ENCODE results near the gene LEFTY2.
"Not testable (repeated sequence)": the region's sequence is repeated elsewhere in the genome, so short reads cannot be mapped to it uniquely, and the experiment has no call there.

LEFTY2 gene

GRCh38 chr1:225953315-225953714, 12.3 kb upstream of the LEFTY2 start:
- no peak for DNase-seq

DNA sequence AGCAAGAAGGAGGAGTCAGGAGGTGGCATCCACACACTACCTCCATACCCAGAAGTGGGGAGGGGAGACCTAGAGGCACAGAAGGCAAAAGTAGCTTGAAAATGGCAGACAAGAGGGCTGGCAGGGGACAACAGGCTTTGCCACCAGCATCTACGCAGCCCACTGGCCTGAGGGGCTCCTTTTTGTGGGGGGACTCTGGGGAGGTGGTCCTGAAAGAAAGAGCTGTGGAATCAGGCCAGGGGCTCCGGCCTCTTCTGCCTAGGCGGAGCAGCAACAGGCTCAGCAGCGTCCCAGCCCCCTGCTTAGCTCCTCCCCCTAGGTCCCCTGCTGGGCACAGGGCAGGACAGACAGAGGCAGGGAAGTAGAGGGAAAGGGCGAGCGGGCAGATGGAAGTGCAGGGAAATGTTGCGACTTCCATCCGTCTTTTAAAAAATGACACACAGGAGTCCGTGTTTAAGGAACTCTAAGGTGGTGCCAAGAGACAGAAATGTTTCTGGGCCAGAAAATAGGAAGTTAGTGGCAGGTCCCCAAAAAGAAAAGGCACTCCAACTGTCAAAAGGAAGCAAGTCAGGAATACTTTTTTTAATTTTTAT, 10.0 kb upstream of the LEFTY2 start:
- DNase-seq, result no peak

- DNase-seq, result no peak
Observed at GRCh38 chr1:225949041-225949440, 8.0 kb upstream of the LEFTY2 start.

- DNase-seq, result no peak
Observed at GRCh38 chr1:225946803-225947202, 5.8 kb upstream of the LEFTY2 start.

DNA sequence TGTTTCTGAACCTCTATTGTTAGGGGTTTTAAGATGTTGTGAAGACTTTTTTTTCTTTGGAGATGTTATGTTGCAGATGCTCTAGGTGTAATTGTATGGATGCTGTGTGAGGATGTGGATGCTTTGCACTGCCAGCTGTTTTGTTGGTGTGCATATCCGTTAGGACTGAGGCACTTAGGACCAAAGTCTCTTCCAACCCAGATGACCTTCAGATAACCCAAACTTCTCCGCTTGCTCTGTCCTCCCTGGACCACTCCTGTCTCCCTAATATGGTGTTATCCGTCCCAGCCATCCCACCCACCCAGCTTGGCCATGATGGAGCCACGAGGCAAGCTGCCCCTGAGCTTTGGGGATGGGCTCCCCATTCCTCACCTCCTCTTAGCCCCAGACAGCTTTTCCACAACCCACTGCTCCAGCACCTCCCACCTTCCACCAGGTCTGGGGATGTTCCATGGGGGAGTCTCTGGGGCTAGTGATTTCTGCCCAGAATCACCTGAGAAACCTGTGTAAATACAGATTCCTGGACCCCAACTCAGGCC, 5.1 kb upstream of the LEFTY2 start:
- DNase-seq, result no peak

DNA sequence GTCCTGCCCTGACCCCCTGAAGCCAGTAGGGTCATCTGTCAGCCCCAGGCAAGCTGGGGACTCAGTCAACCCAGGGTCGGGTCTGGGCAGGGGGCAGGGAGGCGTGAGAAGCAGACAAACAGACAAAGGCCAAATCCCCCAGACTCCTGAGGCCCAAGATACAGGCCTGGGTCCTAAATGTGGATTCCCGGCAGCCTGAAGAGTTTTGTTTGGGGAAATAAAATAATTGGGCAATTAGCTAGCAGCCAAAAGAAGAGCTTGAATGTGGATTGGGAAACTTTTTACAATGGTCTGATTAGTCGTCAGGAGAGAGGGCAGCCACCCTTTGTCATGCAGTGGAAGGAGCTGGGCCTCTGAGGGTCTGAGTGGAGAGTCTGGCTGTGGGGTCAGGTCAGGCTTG, 4.5 kb upstream of the LEFTY2 start:
- DNase-seq, result no peak

- no peak for DNase-seq
Observed at GRCh38 chr1:225944951-225945350, 3.9 kb upstream of the LEFTY2 start.

GRCh38 chr1:225944387-225944786, 3.4 kb upstream of the LEFTY2 start:
- DNase-seq, result no peak

DNA sequence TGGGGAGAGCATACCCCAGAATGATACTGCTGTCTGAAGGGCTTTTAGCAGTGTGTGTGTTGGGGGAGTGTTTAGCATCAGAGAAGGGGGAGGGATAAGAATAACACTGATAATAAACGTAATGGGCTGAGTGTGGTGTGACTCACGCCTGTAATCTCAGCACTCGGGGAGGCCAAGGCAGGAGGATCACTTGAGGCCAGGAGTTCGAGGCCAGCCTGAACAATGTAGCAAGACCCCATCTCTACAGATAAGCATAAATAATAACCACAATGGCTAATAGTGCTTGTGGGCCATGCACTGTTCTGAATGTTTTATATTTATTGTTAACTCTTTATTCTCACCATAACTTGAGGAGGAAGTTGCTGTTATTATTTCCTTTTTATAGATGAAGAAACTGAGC, 2.6 kb upstream of the LEFTY2 start:
- no peak for DNase-seq

- DNase-seq, result no peak
Observed at GRCh38 chr1:225942574-225942973, 1.6 kb upstream of the LEFTY2 start.

GRCh38 chr1:225941942-225942222, 862 bp upstream of the LEFTY2 start:
- no peak for DNase-seq

DNA sequence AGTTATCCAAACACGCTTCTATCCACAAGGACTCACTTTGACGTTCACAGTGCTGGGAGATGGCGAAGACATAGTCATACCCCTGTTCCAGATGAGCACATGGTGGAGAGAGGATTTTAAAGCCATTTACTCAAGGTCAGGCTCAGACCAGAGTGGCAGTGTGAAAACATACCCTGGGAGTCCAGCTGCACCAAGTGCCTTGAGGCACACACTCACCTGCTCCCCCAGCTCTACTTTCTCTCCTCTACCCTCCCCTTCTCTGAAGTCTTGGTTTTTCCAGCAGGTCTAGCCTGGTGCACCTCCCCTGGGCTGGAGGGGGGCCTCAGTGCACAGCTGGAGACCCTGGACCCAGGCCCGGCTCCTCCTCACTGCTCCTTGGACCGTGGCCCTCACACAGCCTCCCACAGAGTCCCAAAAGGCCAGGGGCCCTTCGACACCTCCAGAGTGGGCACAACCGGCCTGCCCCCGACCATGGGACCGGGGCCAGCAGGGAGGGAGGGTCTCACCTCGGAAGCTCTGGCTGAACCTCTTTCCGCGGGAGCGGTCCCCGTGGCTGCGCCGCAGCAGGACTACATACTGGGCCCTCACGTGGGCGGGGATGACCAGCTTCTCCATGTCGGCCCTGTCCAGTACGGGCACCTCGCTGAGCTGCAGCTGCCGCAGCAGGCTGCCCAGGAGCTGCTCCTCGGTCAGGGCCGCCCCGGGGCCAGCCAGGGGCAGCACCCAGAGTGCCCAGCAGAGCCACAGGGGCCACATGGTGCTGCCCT, 452 bp downstream of the LEFTY2 start:
- no peak for DNase-seq

DNA sequence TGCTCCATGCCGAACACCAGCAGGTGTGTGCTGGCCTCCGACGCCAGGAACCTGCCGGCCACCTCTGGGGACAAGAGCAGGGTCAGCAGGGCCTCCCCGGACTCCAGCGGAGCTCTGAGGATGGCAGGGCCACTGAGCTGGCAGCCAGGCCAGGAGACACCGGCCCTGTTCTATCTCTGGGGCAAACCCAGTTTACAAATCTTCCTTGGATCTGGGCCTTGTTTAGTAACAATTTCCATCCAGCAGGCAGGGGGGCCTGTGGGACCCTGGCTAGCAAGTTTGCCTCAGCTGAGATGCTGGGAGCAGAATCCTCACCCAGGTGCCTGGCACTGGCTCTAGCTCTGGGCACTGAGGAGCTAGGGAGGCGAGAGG, 1.1 kb downstream of the LEFTY2 start:
- not testable (repeated sequence) for DNase-seq

- not testable (repeated sequence) for DNase-seq
Observed at GRCh38 chr1:225939097-225939938, 1.7 kb downstream of the LEFTY2 start.

- no peak for DNase-seq
Observed at GRCh38 chr1:225937048-225937968, 3.7 kb downstream of the LEFTY2 start.

DNA sequence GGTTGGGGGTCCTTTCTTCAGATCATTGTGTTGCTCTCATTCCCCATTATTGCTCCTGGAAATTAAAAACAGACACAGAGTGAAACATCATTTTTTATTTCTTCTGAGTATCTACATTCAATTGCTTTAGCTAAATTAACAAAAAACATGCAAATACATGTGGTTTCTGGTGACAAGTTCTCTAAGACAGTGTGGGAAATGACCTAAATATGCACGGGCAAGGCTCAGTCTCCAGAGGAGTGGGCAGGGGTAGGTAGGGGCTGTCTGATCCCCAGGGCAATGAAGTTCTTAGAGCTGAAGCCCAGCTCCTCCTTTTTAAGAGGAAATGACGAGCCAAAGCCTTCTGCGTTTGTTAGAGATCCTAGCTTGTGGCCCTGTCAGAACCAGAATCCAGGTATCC, 4.5 kb downstream of the LEFTY2 start:
- no peak for DNase-seq

GRCh38 chr1:225936086-225936485, 4.9 kb downstream of the LEFTY2 start:
- DNase-seq, result not testable (repeated sequence)

GRCh38 chr1:225934711-225935110, 6.3 kb downstream of the LEFTY2 start:
- DNase-seq, result no peak

- DNase-seq, result no peak
Observed at GRCh38 chr1:225933072-225933471, 7.9 kb downstream of the LEFTY2 start.

- DNase-seq, result no peak
Observed at GRCh38 chr1:225931270-225932136, 9.5 kb downstream of the LEFTY2 start.

- no peak for DNase-seq
Observed at GRCh38 chr1:225930566-225930965, 10.5 kb downstream of the LEFTY2 start.

GRCh38 chr1:225929462-225929861, 11.6 kb downstream of the LEFTY2 start:
- DNase-seq, result not testable (repeated sequence)
